ENCODE measurements around the gene SUGCT.

Gene SUGCT

DNA sequence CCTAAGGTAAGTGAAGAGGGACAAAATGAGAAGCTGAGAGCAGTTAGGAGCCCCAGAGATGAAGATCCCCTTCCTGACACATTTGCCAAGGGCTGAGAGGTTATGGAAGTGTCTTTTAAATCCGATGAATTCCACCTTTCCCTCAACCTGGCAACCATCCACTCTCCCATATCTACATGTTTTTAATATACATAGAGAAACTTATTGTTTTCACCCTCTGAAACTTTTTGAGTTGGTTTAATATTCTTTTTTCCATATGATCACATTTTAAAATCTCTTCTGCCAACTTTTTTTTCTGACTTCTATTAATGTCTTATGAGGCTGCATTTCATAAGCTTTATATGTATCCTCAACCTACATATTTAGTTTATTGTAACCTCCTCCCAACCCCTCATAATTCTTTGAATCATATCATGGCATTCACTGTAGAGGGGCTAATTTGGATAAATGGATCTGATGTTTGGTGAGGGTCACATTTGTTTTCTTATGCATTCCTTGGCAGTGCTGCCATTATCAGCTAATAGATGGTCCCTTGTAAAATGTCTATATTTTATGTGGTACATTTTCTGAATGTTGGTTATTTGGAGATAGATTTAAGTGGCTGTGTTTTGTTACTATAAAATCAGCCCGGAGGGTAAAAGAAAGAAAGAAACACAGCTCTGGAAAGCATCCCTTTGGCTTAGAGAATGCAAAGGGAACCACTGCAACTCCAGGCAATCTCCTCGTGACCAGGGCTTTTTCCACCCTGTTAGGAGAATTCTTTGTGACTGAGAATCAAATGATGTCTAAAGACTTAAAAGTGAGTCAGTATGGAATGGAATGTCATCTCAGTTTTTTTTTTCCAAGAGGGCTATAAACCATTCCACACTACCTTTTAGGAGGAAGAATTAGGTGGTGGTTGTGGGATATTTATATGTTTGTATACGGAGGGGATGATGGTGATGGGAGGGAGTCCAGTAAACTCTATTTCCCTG lies 334.4 kb downstream of the SUGCT start:
- H3K4me3 ChIP-seq (ENCODE audit: low read depth, low read length): no peak overlapping the region
- no peak overlapping the region for H3K9ac ChIP-seq (ENCODE audit: low read length)
- no peak overlapping the region for H3K27ac ChIP-seq (ENCODE audit: low read depth, low read length)

GRCh38 chr7:40470091-40470592 lies 335.3 kb downstream of the SUGCT start:
- no peak overlapping the region for H3K27ac ChIP-seq (ENCODE audit: low read depth, low read length)
- H3K9me3 ChIP-seq (ENCODE audit: control insufficient read depth, insufficient read depth, low read depth, low read length): no peaks in the 10 kb centered on the region
- H3K36me3 ChIP-seq (ENCODE audit: control insufficient read depth, insufficient read depth, low read length): no peaks in the 10 kb centered on the region
- no peak overlapping the region for H3K4me3 ChIP-seq (ENCODE audit: low read depth, low read length)
- H3K27me3 ChIP-seq (ENCODE audit: control insufficient read depth, insufficient read depth, low read length): no peaks in the 10 kb centered on the region
- no peaks in the 10 kb centered on the region for H3K4me1 ChIP-seq (ENCODE audit: control insufficient read depth, insufficient read depth, low read length)
- no peak overlapping the region for H3K9ac ChIP-seq (ENCODE audit: low read length)

More for the DNA sequence above, 334.4 kb downstream of the SUGCT start:
- no peaks in the 10 kb centered on the region for H3K9me3 ChIP-seq (ENCODE audit: control insufficient read depth, insufficient read depth, low read depth, low read length)
- H3K36me3 ChIP-seq (ENCODE audit: control insufficient read depth, insufficient read depth, low read length): no peaks in the 10 kb centered on the region
- no peaks in the 10 kb centered on the region for H3K4me1 ChIP-seq (ENCODE audit: control insufficient read depth, insufficient read depth, low read length)
- H3K27me3 ChIP-seq (ENCODE audit: control insufficient read depth, insufficient read depth, low read length): no peaks in the 10 kb centered on the region

DNA sequence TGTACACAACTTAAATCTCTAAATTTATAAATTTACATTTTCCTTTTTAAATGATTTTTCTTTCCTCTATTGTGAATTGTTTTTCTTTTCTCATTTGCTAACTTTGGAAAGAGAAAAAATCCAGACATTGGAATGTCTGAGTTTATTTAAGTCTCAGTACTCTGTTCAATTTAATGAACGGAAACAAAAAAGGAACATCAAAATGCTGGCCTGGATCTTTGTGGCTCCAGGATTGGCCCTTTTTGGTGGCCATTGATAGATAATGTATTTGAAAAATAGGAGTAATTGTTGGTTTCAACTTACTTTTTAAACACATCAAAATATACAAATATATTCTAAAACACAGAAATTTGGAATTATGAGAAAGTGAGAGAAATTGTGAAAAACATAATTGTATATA lies 336.0 kb downstream of the SUGCT start:
- H3K9me3 ChIP-seq (ENCODE audit: control insufficient read depth, insufficient read depth, low read depth, low read length): no peaks in the 10 kb centered on the region
- no peaks in the 10 kb centered on the region for H3K4me1 ChIP-seq (ENCODE audit: control insufficient read depth, insufficient read depth, low read length)
- H3K27me3 ChIP-seq (ENCODE audit: control insufficient read depth, insufficient read depth, low read length): no peaks in the 10 kb centered on the region
- H3K4me3 ChIP-seq (ENCODE audit: low read depth, low read length): no peak overlapping the region
- H3K9ac ChIP-seq (ENCODE audit: low read length): no peak overlapping the region
- no peaks in the 10 kb centered on the region for H3K36me3 ChIP-seq (ENCODE audit: control insufficient read depth, insufficient read depth, low read length)
- no peak overlapping the region for H3K27ac ChIP-seq (ENCODE audit: low read depth, low read length)

DNA sequence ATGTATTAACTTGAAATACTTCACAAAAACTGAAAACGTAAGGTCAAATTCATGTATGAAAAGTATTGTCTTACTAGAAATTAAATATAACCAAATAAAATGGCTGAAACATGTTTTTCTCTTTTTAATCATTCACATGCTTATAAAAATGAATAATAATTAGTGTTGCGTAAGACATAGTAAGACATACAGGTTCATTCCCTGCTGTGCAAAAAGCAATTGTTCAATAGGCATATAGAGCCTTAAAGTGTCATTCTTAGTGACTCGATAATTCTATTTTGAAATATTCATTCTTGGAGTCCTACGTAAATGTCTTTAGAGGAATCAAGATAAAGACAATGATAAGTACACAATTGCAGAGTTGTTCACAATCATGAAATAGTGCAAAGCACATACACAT lies 337.1 kb downstream of the SUGCT start:
- Histone ChIP-seq H3K27me3 (ENCODE audit: control insufficient read depth, insufficient read depth, low read length) (no peaks in the 10 kb centered on the region), H3K9me3 (ENCODE audit: control insufficient read depth, insufficient read depth, low read depth, low read length) (no peaks in the 10 kb centered on the region), H3K4me1 (ENCODE audit: control insufficient read depth, insufficient read depth, low read length) (no peaks in the 10 kb centered on the region), H3K9ac (ENCODE audit: low read length) (no peak overlapping the region), H3K4me3 (ENCODE audit: low read depth, low read length) (no peak overlapping the region), H3K27ac (ENCODE audit: low read depth, low read length) (no peak overlapping the region), H3K36me3 (ENCODE audit: control insufficient read depth, insufficient read depth, low read length) (no peaks in the 10 kb centered on the region)

GRCh38 chr7:40474790-40475680 lies 340.2 kb downstream of the SUGCT start:
- Histone ChIP-seq H3K27me3 (ENCODE audit: control insufficient read depth, insufficient read depth, low read length) (no peaks in the 10 kb centered on the region), H3K36me3 (ENCODE audit: control insufficient read depth, insufficient read depth, low read length) (no peaks in the 10 kb centered on the region), H3K9ac (ENCODE audit: low read length) (no peak overlapping the region), H3K4me3 (ENCODE audit: low read depth, low read length) (no peak overlapping the region), H3K4me1 (ENCODE audit: control insufficient read depth, insufficient read depth, low read length) (no peaks in the 10 kb centered on the region), H3K9me3 (ENCODE audit: control insufficient read depth, insufficient read depth, low read depth, low read length) (no peaks in the 10 kb centered on the region), H3K27ac (ENCODE audit: low read depth, low read length) (no peak overlapping the region)

- no peaks in the 10 kb centered on the region for H3K9me3 ChIP-seq (ENCODE audit: control insufficient read depth, insufficient read depth, low read depth, low read length)
- no peaks in the 10 kb centered on the region for H3K27me3 ChIP-seq (ENCODE audit: control insufficient read depth, insufficient read depth, low read length)
- H3K27ac ChIP-seq (ENCODE audit: low read depth, low read length): no peak overlapping the region
- H3K9ac ChIP-seq (ENCODE audit: low read length): no peak overlapping the region
- no peaks in the 10 kb centered on the region for H3K4me1 ChIP-seq (ENCODE audit: control insufficient read depth, insufficient read depth, low read length)
- H3K4me3 ChIP-seq (ENCODE audit: low read depth, low read length): no peak overlapping the region
- H3K36me3 ChIP-seq (ENCODE audit: control insufficient read depth, insufficient read depth, low read length): no peaks in the 10 kb centered on the region
Observed at GRCh38 chr7:40475681-40475982, 340.8 kb downstream of the SUGCT start.

GRCh38 chr7:40477094-40477493 lies 342.3 kb downstream of the SUGCT start:
- Histone ChIP-seq H3K4me1 (ENCODE audit: control insufficient read depth, insufficient read depth, low read length) (no peaks in the 10 kb centered on the region), H3K36me3 (ENCODE audit: control insufficient read depth, insufficient read depth, low read length) (no peaks in the 10 kb centered on the region), H3K27me3 (ENCODE audit: control insufficient read depth, insufficient read depth, low read length) (no peaks in the 10 kb centered on the region), H3K4me3 (ENCODE audit: low read depth, low read length) (no peak overlapping the region), H3K27ac (ENCODE audit: low read depth, low read length) (no peak overlapping the region), H3K9me3 (ENCODE audit: control insufficient read depth, insufficient read depth, low read depth, low read length) (no peaks in the 10 kb centered on the region), H3K9ac (ENCODE audit: low read length) (no peak overlapping the region)

GRCh38 chr7:40482845-40483244 lies 348.0 kb downstream of the SUGCT start:
- Histone ChIP-seq H3K27me3 (ENCODE audit: control insufficient read depth, insufficient read depth, low read length) (no peaks in the 10 kb centered on the region), H3K27ac (ENCODE audit: low read depth, low read length) (no peak overlapping the region), H3K9me3 (ENCODE audit: control insufficient read depth, insufficient read depth, low read depth, low read length) (no peaks in the 10 kb centered on the region), H3K4me3 (ENCODE audit: low read depth, low read length) (no peak overlapping the region), H3K9ac (ENCODE audit: low read length) (no peak overlapping the region), H3K36me3 (ENCODE audit: control insufficient read depth, insufficient read depth, low read length) (no peaks in the 10 kb centered on the region), H3K4me1 (ENCODE audit: control insufficient read depth, insufficient read depth, low read length) (no peaks in the 10 kb centered on the region)

DNA sequence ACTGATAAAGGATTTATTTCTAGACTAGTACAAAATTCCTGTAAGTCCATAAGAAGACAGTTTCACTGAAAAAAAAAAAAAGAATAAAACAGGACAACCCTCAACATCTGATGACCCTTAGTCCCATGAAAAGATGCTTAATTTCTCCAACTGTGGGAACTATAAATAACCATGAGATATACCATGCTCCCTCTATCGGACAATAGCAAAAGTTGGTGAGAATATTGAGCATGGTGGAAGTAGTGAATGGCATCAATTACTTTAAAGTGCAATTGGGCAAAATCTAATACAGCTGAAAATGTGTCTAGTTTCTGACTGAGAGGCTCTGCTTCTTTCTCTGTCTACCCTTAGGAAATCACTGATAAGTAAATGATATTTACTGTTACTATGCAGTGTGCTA lies 348.8 kb downstream of the SUGCT start:
- H3K9me3 ChIP-seq (ENCODE audit: control insufficient read depth, insufficient read depth, low read depth, low read length): no peaks in the 10 kb centered on the region

DNA sequence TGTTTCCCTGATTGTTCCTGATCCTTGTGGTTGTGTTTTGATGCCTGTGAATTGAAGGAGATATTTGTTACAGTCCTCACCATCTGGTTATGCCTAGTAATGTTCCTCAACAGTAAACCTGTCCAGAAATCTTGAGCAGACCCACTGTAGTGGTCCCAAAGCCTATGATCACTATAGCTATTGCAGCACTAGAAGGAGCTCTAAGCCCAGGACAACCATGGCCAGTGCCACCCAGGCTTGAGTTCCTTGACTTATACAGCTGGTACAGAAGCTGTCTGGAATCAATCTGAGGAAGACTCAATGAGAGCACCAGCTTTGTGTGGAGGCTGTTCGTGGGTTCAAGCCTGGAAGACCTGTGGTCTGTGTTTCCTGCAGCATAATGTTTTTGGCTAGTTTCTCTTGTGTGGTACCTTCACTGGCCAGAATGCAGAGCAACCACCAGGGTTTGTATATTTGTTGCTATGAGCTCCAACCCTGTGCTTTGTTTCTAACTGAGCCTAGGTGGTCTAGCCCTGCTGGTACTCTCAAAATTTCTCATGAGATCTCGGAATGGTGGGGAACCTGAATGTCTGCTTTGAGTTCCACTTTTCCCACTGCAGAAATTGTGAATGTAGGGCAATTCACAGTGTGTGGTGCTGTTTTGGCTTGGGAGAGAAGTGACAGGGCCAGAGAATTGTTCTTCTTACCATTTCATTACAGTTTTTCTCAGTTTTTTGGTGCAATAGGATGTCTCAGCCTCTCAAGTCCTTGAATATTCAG lies 355.2 kb downstream of the SUGCT start:
- Histone ChIP-seq H3K27me3 (ENCODE audit: control insufficient read depth, insufficient read depth, low read length) (no peaks in the 10 kb centered on the region), H3K36me3 (ENCODE audit: control insufficient read depth, insufficient read depth, low read length) (no peaks in the 10 kb centered on the region), H3K4me1 (ENCODE audit: control insufficient read depth, insufficient read depth, low read length) (no peaks in the 10 kb centered on the region), H3K27ac (ENCODE audit: low read depth, low read length) (no peak overlapping the region), H3K9ac (ENCODE audit: low read length) (no peak overlapping the region), H3K4me3 (ENCODE audit: low read depth, low read length) (no peak overlapping the region), H3K9me3 (ENCODE audit: control insufficient read depth, insufficient read depth, low read depth, low read length) (no peaks in the 10 kb centered on the region)

More for the DNA sequence above, 348.8 kb downstream of the SUGCT start:
- Histone ChIP-seq H3K27me3 (ENCODE audit: control insufficient read depth, insufficient read depth, low read length) (no peaks in the 10 kb centered on the region), H3K36me3 (ENCODE audit: control insufficient read depth, insufficient read depth, low read length) (no peaks in the 10 kb centered on the region), H3K4me3 (ENCODE audit: low read depth, low read length) (no peak overlapping the region), H3K27ac (ENCODE audit: low read depth, low read length) (no peak overlapping the region), H3K4me1 (ENCODE audit: control insufficient read depth, insufficient read depth, low read length) (no peaks in the 10 kb centered on the region), H3K9ac (ENCODE audit: low read length) (no peak overlapping the region)

Measured in HUES6 (cell line).